ENCODE data around the gene ATP5F1E.

GRCh38 chr20:58992911-58993310 lies 39.2 kb downstream of the ATP5F1E start:
- TF ChIP-seq CTCF (IDR thresholded peaks at IDR 0.05) (no peak), POLR2A (IDR thresholded peaks at IDR 0.05) (no peak), EP300 (IDR thresholded peaks at IDR 0.05) (no peak), POLR2AphosphoS5 (IDR thresholded peaks at IDR 0.05) (no peak)

Data from upper lobe of left lung (tissue), 4 donors.